Ishikawa (cell line): Measurements from ENCODE around the gene KIF16B.
A peak's percentile ranks its signal among the peaks of the same experiment; 100 is the strongest.

Source experiments
- CEBPB ChIP-seq: IDR thresholded peaks from 2 replicates; pipeline ENCODE4 v1.6.1; 2012
- CREB1 ChIP-seq: IDR thresholded peaks from 2 replicates; pipeline ENCODE4 v1.6.1; 2012; ENCODE audit warnings: low read depth
- EGR1 ChIP-seq: IDR thresholded peaks from 2 replicates; pipeline ENCODE4 v1.6.1; 2012
- EP300 ChIP-seq: IDR thresholded peaks from 2 replicates; pipeline ENCODE4 v1.6.1; 2012; ENCODE audit warnings: borderline replicate concordance
- FOXM1 ChIP-seq: IDR thresholded peaks from 2 replicates; pipeline ENCODE4 v1.6.1; 2012; ENCODE audit warnings: low read depth, borderline replicate concordance
- NFIC ChIP-seq: IDR thresholded peaks from 2 replicates; pipeline ENCODE4 v1.6.1; 2012
- RAD21 ChIP-seq: IDR thresholded peaks from 2 replicates; pipeline ENCODE4 v1.6.1; 2012; ENCODE audit warnings: low read depth
- TAF1 ChIP-seq: IDR thresholded peaks from 2 replicates; pipeline ENCODE4 v1.6.1; 2012; ENCODE audit warnings: low read depth, mild to moderate bottlenecking
- TCF12 ChIP-seq: IDR thresholded peaks from 2 replicates; pipeline ENCODE4 v1.6.1; 2012; ENCODE audit warnings: low read depth
- TEAD4 ChIP-seq: IDR thresholded peaks from 2 replicates; pipeline ENCODE4 v1.6.1; 2012
- USF1 ChIP-seq: IDR thresholded peaks from 2 replicates; pipeline ENCODE4 v1.6.1; 2012
- YY1 ChIP-seq: IDR thresholded peaks from 2 replicates; pipeline ENCODE4 v1.6.1; 2012; ENCODE audit warnings: low read depth
- ZBTB7A ChIP-seq: IDR thresholded peaks from 2 replicates; pipeline ENCODE4 v1.6.1; 2012; ENCODE audit warnings: low read depth
- TF ChIP-seq, protein P1 (sequence below): IDR thresholded peaks from 2 replicates; pipeline ENCODE4 v1.6.1; 2012
- TF ChIP-seq, protein P2 (sequence below): IDR thresholded peaks from 2 replicates; pipeline ENCODE4 v1.6.1; 2012; ENCODE audit warnings: low read depth, mild to moderate bottlenecking

The KIF16B gene

GRCh38 chr20:16573001-16573965 is at the start of gene KIF16B:
Gene KIF16B (minus strand): TSS chr20:16573448. CDS start chr20:16573275, 173 bp downstream.
- TF ChIP-seq, protein P1, sequence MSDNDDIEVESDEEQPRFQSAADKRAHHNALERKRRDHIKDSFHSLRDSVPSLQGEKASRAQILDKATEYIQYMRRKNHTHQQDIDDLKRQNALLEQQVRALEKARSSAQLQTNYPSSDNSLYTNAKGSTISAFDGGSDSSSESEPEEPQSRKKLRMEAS, result peak; percentile 76
- peak; percentile 73 for TF ChIP-seq USF1
- TF ChIP-seq RAD21, result no peak
- no peak for TF ChIP-seq CEBPB
- no peak for TF ChIP-seq CREB1
- TF ChIP-seq, protein P2, sequence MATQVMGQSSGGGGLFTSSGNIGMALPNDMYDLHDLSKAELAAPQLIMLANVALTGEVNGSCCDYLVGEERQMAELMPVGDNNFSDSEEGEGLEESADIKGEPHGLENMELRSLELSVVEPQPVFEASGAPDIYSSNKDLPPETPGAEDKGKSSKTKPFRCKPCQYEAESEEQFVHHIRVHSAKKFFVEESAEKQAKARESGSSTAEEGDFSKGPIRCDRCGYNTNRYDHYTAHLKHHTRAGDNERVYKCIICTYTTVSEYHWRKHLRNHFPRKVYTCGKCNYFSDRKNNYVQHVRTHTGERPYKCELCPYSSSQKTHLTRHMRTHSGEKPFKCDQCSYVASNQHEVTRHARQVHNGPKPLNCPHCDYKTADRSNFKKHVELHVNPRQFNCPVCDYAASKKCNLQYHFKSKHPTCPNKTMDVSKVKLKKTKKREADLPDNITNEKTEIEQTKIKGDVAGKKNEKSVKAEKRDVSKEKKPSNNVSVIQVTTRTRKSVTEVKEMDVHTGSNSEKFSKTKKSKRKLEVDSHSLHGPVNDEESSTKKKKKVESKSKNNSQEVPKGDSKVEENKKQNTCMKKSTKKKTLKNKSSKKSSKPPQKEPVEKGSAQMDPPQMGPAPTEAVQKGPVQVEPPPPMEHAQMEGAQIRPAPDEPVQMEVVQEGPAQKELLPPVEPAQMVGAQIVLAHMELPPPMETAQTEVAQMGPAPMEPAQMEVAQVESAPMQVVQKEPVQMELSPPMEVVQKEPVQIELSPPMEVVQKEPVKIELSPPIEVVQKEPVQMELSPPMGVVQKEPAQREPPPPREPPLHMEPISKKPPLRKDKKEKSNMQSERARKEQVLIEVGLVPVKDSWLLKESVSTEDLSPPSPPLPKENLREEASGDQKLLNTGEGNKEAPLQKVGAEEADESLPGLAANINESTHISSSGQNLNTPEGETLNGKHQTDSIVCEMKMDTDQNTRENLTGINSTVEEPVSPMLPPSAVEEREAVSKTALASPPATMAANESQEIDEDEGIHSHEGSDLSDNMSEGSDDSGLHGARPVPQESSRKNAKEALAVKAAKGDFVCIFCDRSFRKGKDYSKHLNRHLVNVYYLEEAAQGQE, result no peak
- no peak for TF ChIP-seq NFIC
- peak; percentile 58 for TF ChIP-seq YY1
- 0 out of 2 replicates have a peak, but pooled peaks have one; percentile 42 for TF ChIP-seq TCF12
- 0 out of 2 replicates have a peak, but pooled peaks have one; percentile 46 for TF ChIP-seq TAF1
- TF ChIP-seq EGR1, result peak; percentile 49
- peak; percentile 78; the same call in 1 of the 2 replicates for TF ChIP-seq ZBTB7A
- no peak for TF ChIP-seq EP300
- no peak for TF ChIP-seq TEAD4
- TF ChIP-seq FOXM1, result no peak

DNA sequence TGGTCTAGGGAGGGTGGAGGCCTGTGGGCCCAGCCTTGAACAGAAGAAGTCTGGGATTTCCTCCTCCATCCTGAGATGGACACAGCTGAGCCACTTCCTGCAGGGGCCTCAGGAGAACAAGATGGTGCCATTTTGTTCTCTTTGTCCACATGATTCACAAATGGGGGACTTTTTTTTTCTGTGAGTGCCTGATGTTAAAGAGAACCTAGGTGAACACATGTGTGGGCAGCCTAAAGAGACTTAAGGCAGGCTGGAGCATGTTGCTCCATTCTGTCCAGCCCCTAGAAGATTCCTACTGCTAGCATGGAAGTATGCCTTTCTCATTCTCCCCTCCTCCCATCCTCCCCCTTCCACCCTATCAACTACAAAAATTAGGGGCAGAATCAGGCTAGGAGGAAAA is 49.3 kb upstream of the KIF16B start:
- TF ChIP-seq CEBPB (no peak), EP300 (no peak), FOXM1 (no peak), TAF1 (no peak), RAD21 (no peak), USF1 (no peak), TCF12 (no peak), CREB1 (no peak), YY1 (no peak), TEAD4 (no peak), ZBTB7A (no peak), NFIC (no peak), EGR1 (no peak)
- TF ChIP-seq, protein P1, result no peak
- TF ChIP-seq, protein P2, result no peak

DNA sequence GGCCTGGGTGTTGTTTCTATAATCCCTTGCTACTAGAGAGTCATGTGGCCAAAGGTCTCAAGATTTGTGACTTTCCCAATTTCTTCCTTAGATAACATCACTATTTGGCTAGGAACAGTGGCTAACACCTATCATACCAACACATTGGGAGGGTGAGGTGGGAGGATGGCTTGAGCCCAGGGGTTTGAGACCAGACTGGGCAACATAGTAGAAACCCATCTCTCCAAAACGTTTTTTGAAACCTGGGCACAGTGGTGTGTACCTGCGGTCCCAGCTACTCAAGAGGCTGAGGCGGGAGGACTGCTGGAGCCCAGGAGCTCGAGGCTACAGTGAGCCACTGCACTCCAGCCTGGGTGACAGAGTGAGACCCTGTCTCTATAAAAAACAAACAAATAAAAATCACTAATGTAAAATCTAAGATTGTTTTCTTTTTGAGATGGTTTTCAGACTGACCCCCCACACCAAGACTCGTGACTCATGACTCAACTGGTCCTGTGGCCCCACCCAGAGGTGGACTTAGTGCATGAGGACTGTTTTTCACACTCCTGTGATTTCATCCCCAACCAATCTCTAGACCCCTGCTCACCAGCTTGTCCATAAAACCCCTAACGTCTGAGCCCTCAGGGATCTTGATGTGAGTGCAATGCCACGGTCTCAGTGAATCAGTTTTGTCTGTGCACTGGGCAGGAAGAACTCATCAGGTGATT is 48.3 kb upstream of the KIF16B start:
- no peak for TF ChIP-seq CEBPB
- TF ChIP-seq NFIC, result no peak
- no peak for TF ChIP-seq RAD21
- TF ChIP-seq, protein P1, result no peak
- no peak for TF ChIP-seq TEAD4
- TF ChIP-seq, protein P2, result no peak
- TF ChIP-seq ZBTB7A, result no peak
- no peak for TF ChIP-seq EP300
- no peak for TF ChIP-seq TAF1
- TF ChIP-seq YY1, result no peak
- TF ChIP-seq CREB1, result no peak
- TF ChIP-seq TCF12, result no peak
- no peak for TF ChIP-seq FOXM1
- no peak for TF ChIP-seq EGR1
